HUES48 (cell line): ENCODE measurements around the gene THSD4.

Source experiments
- H3K27ac ChIP-seq: one replicate; pipeline ENCODE4 v1.7.0; 2013; ENCODE audit warnings: low read depth, low read length, inconsistent platforms
- H3K27me3 ChIP-seq: 2 replicates; pipeline ENCODE4 v1.6.1; 2013; ENCODE audit warnings: mild to moderate bottlenecking, low read length; ENCODE audit not compliant: control insufficient read depth, insufficient read depth
- H3K36me3 ChIP-seq: 2 replicates; pipeline ENCODE4 v1.6.1; 2013; ENCODE audit warnings: low read length; ENCODE audit not compliant: control insufficient read depth, insufficient read depth
- H3K4me1 ChIP-seq: 2 replicates; pipeline ENCODE4 v1.6.1; 2013; ENCODE audit warnings: mild to moderate bottlenecking, low read length; ENCODE audit not compliant: control insufficient read depth, insufficient read depth
- H3K4me3 ChIP-seq: 2 replicates; pipeline ENCODE4 v1.5.1; 2013; ENCODE audit warnings: mild to moderate bottlenecking, low read depth, low read length
- H3K9ac ChIP-seq: 2 replicates; pipeline ENCODE4 v1.6.1; 2013; ENCODE audit warnings: mild to moderate bottlenecking, low read depth, low read length, moderate library complexity
- H3K9me3 ChIP-seq: 2 replicates; pipeline ENCODE4 v1.6.1; 2013; ENCODE audit warnings: low read length; ENCODE audit not compliant: control insufficient read depth, insufficient read depth

Gene THSD4

GRCh38 chr15:71386005-71386404 lies 270.7 kb downstream of the THSD4 start:
- Histone ChIP-seq H3K36me3 (no peaks in the 10 kb centered on the region), H3K9ac (no peak overlapping the region), H3K27ac (peak overlapping the region; percentile 95), H3K4me3 (peak overlapping the region; percentile 45), H3K27me3 (no peaks in the 10 kb centered on the region), H3K4me1 (peaks cover 51% of the 10 kb centered on the region), H3K9me3 (no peaks in the 10 kb centered on the region; the same call in 1 of the 2 replicates)

GRCh38 chr15:71386448-71387236 lies 271.4 kb downstream of the THSD4 start:
- H3K27me3 ChIP-seq, result 0 out of 2 replicates have a peak, but pooled peaks cover 3% of the 10 kb centered on the region
- H3K36me3 ChIP-seq, result no peaks in the 10 kb centered on the region
- H3K9ac ChIP-seq, result no peak overlapping the region
- no peaks in the 10 kb centered on the region; the same call in 1 of the 2 replicates for H3K9me3 ChIP-seq
- peak overlapping the region; percentile 45 for H3K4me3 ChIP-seq
- H3K27ac ChIP-seq, result peak overlapping the region; percentile 95
- peaks cover 51% of the 10 kb centered on the region for H3K4me1 ChIP-seq

GRCh38 chr15:71387810-71388209 lies 272.5 kb downstream of the THSD4 start:
- H3K4me1 ChIP-seq, result peaks cover 62% of the 10 kb centered on the region
- H3K9me3 ChIP-seq, result no peaks in the 10 kb centered on the region; the same call in 1 of the 2 replicates
- H3K9ac ChIP-seq, result no peak overlapping the region
- no peak overlapping the region for H3K4me3 ChIP-seq
- H3K27me3 ChIP-seq, result 0 out of 2 replicates have a peak, but pooled peaks cover 3% of the 10 kb centered on the region
- peak overlapping the region; percentile 95 for H3K27ac ChIP-seq
- no peaks in the 10 kb centered on the region for H3K36me3 ChIP-seq

GRCh38 chr15:71390096-71390495 lies 274.8 kb downstream of the THSD4 start:
- Histone ChIP-seq H3K27ac (no peak overlapping the region), H3K27me3 (0 out of 2 replicates have a peak, but pooled peaks cover 3% of the 10 kb centered on the region), H3K36me3 (no peaks in the 10 kb centered on the region), H3K4me3 (no peak overlapping the region), H3K9ac (no peak overlapping the region), H3K9me3 (no peaks in the 10 kb centered on the region; the same call in 1 of the 2 replicates), H3K4me1 (peaks cover 56% of the 10 kb centered on the region)

- H3K27me3 ChIP-seq, result 0 out of 2 replicates have a peak, but pooled peaks cover 3% of the 10 kb centered on the region
- H3K4me3 ChIP-seq, result no peak overlapping the region
- H3K36me3 ChIP-seq, result no peaks in the 10 kb centered on the region
- H3K4me1 ChIP-seq, result peaks cover 42% of the 10 kb centered on the region
- H3K9me3 ChIP-seq, result no peaks in the 10 kb centered on the region; the same call in 1 of the 2 replicates
- H3K9ac ChIP-seq, result no peak overlapping the region
- no peak overlapping the region for H3K27ac ChIP-seq
These were observed 276.3 kb downstream of the THSD4 start for GRCh38 chr15:71391421-71392088.

- Histone ChIP-seq H3K4me1 (peaks cover 29% of the 10 kb centered on the region), H3K27me3 (0 out of 2 replicates have a peak, but pooled peaks cover 3% of the 10 kb centered on the region), H3K36me3 (no peaks in the 10 kb centered on the region), H3K27ac (no peak overlapping the region), H3K9ac (no peak overlapping the region), H3K9me3 (no peaks in the 10 kb centered on the region; the same call in 1 of the 2 replicates), H3K4me3 (no peak overlapping the region)
These were observed 277.6 kb downstream of the THSD4 start for GRCh38 chr15:71392861-71393283.

- Histone ChIP-seq H3K9me3 (no peaks in the 10 kb centered on the region; the same call in 1 of the 2 replicates), H3K36me3 (no peaks in the 10 kb centered on the region), H3K9ac (no peak overlapping the region), H3K27me3 (0 out of 2 replicates have a peak, but pooled peaks cover 3% of the 10 kb centered on the region), H3K4me1 (peaks cover 24% of the 10 kb centered on the region), H3K4me3 (no peak overlapping the region), H3K27ac (no peak overlapping the region)
These were observed 278.1 kb downstream of the THSD4 start for GRCh38 chr15:71393383-71393782.

GRCh38 chr15:71396536-71397125 lies 281.4 kb downstream of the THSD4 start:
- Histone ChIP-seq H3K9me3 (no peaks in the 10 kb centered on the region), H3K36me3 (no peaks in the 10 kb centered on the region), H3K27ac (no peak overlapping the region), H3K4me1 (peaks cover 21% of the 10 kb centered on the region), H3K9ac (no peak overlapping the region), H3K27me3 (no peaks in the 10 kb centered on the region), H3K4me3 (no peak overlapping the region)

- H3K27me3 ChIP-seq, result no peaks in the 10 kb centered on the region
- H3K9me3 ChIP-seq, result no peaks in the 10 kb centered on the region
- H3K9ac ChIP-seq, result no peak overlapping the region
- H3K27ac ChIP-seq, result no peak overlapping the region
- H3K4me3 ChIP-seq, result no peak overlapping the region
- peaks cover 14% of the 10 kb centered on the region for H3K4me1 ChIP-seq
- H3K36me3 ChIP-seq, result no peaks in the 10 kb centered on the region
These were observed 282.1 kb downstream of the THSD4 start for GRCh38 chr15:71397377-71397776.

GRCh38 chr15:71400294-71400693 lies 285.0 kb downstream of the THSD4 start:
- Histone ChIP-seq H3K27me3 (no peaks in the 10 kb centered on the region), H3K4me1 (no peaks in the 10 kb centered on the region), H3K9ac (no peak overlapping the region), H3K9me3 (no peaks in the 10 kb centered on the region), H3K36me3 (no peaks in the 10 kb centered on the region), H3K27ac (no peak overlapping the region), H3K4me3 (no peak overlapping the region)
